NOMO-1 treated with dmso at 0.1 percent for 144 hours (cell line): ENCODE data around the gene FAM236C.
"Not testable (repeated sequence)": the region's sequence is repeated elsewhere in the genome, so short reads cannot be mapped to it uniquely, and the experiment has no call there.

Source experiments
- DNase-seq: peaks from one replicate; lab custom pipeline; 2025; ENCODE audit not compliant: unreplicated experiment; lab: John Stamatoyannopoulos, UW

The FAM236C gene

DNA sequence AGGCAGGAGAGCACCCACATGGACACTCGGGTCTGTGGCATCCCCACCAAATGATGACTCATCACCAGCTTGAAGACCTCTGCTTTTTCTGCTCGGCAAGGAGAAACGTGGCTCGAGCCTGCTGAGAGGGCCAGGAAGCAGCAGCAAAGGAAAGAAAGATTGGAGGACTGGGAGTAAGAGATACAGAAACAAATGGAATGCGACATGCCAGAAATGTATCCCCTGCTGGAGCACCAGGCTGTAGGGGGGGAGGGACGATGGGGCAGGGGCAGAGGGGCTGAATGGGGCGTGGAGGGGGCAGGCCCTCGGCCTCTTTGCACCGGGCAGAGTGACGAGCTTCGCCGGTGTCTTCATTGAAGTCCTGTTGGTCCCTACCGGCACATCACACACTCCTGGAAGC, at the start of gene FAM236C:
FAM236C (plus strand) TSS at position 301 of the 400 bp plus-strand sequence. CDS start 100 bp downstream, outside the sequence.
- not testable (repeated sequence) for DNase-seq

- DNase-seq, result not testable (repeated sequence)
Measured at GRCh38 chrX:72882898-72883297, 29.5 kb upstream of the FAM236C start.

DNA sequence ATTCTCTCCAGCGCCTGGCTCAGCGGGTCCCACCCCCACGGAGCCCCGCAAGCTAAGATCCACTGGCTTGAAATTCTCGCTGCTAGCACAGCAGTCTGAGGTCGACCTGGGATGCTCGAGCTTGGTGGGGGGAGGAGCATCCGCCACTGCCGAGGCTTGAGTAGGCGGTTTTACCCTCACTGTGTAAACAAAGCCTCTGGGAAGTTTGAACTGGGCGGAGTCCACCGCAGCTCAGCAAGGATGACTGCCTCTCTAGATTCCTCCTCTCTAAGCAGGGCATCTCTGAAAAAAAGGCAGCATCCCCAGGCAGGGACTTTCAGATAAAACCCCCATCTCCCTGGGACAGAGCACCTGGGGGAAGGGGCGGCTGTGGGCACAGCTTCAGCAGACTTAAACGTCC, 22.7 kb upstream of the FAM236C start:
- not testable (repeated sequence) for DNase-seq

- not testable (repeated sequence) for DNase-seq
Measured at GRCh38 chrX:72916096-72916495, 3.7 kb downstream of the FAM236C start.

GRCh38 chrX:72932283-72932682, 19.9 kb downstream of the FAM236C start:
- DNase-seq, result not testable (repeated sequence)

- DNase-seq, result not testable (repeated sequence)
Measured at GRCh38 chrX:72936455-72936854, 24.0 kb downstream of the FAM236C start.

GRCh38 chrX:72936882-72937455, 24.6 kb downstream of the FAM236C start:
- DNase-seq, result not testable (repeated sequence)

DNA sequence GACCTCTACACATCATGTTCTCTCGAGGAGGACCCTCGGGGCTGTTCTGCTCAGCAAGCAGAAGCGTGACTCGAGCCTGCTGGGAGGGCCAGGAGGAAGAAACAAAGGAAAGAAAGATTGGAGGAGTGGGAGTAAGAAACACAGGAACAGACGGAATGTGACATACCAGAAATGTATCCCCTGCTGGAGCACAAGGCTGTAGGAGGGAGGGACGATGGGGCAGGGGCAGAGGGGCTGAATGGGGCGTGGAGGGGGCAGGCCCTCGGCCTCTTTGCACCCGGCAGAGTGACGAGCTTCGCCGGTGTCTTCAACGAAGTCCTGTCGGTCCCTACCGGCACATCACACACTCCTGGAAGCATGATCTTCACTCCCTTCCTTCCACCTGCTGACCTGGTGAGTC, 25.5 kb downstream of the FAM236C start, which contains the start of gene FAM236A:
FAM236A (plus strand) TSS at position 301 of the 400 bp plus-strand sequence; CDS start at position 358, 57 bp downstream.
- DNase-seq, result not testable (repeated sequence)

- not testable (repeated sequence) for DNase-seq
Measured at GRCh38 chrX:72942272-72942671, 29.9 kb downstream of the FAM236C start.

DNA sequence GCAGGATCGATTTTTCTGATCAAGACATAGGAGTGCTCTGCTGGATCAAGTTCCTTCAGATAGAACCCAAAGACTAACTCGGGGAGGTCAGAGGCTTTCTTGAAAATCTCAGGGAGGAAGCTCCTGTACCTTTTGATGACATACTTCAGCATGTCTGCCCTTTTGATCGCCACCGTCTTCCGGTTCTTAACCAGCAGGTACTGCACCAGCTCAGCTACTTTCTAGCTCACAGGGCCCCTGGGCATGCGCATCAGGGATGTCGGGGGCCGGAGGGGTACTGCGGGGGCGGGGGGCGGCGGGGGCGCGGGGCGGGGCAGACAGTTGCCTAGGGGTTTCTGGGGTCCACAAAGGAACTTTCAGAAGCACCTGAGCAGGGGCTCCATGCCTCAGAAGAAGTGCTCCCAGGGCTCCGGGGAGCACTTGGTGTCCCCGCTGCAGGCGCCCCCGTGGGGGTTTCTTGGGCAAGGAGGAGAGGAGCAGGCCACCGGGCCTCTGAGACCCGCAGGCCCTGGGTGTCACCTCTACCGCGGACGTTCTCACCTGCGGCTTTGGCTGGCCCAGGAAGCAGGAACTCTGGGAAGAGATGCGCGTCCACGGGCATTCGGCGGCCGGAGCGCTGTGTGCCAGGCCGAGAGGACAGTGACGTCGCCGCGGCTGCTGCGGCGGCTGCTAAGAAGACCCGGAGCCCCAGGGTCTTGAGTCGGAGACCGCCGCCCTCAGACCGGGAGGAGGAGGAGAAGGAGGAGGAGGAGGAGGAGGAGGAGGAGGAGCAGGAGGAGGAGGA, 30.8 kb downstream of the FAM236C start:
- DNase-seq, result not testable (repeated sequence)

DNA sequence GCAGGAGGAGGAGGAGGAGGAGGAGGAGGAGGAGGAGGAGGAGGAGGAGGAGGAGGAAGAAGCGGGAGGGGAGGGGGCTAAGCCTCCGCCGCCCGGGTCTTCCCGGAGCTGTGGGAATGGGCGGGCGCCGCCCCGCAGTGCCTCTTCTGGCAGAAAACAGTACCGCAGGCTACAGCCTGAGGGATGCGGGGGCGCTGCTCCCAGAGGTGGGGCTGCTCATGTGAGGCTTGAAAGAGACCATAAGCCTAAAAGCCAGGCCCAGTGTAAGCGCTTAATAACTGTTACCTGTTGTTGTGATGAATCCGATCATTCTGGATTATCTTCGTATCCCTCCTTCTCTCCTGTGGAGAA, 31.4 kb downstream of the FAM236C start, which contains the start of gene DMRTC1:
DMRTC1 (minus strand) TSS at position 19 of the 351 bp plus-strand sequence. CDS start 68,143 bp downstream, outside the sequence.
- not testable (repeated sequence) for DNase-seq

GRCh38 chrX:72959971-72960370, 47.6 kb downstream of the FAM236C start:
- DNase-seq, result not testable (repeated sequence)
